HG03060 (cell line): ENCODE results near the gene RAX.

Source experiments
- ATAC-seq: cut with Tn5 transposase; IDR thresholded peaks from one replicate; pipeline ENCODE4 v1.9.1; 2021; ENCODE audit warnings: low read depth, moderate number of reproducible peaks; ENCODE audit not compliant: unreplicated experiment

Gene RAX

DNA sequence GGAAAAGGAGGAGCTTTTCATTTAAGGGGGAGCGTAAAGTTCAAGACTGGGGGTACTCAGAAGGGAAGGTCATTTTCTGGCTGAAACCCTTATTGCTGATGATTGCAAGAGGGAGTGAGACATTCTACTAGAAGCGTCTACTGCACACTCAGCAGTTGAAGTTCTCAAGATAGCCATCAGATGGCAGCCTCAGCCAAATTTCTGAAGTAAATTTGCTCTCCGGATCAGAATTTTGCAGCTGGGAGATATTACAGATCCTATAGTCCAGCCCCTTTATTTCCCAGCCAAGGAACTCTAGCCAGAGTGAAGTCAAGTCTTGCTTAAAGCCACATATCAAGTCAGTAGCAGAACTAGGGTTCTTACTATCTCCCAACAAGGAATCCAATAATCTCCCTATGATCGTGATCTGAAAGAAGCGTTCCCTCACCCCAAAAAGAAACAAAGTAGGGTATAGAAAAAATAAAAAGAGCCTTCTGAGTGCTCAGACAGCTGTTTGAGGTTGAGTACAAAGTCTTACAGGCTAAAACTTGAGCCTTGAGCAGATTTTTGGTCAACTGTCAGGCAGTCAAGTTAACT, 24.0 kb downstream of the RAX start:
- no peak for ATAC-seq

DNA sequence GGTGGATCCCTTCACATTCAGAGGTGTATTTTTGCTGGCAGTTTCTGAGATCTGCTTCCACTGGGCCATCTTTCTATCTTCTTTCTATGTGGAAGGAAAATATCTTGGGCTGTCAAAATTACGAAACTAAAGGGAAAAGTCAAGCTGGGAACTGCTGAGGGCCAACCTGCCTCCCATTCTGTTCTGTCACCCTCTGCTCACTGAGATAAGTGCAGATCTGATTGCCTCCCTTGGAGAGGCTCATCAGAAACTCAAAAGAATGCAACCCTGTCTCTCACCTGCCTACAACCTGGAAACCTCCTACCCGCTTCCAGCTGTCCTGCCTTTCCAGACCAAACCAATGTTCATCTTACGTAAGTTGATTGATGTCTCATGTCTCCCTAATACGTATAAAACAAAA, 26.5 kb downstream of the RAX start:
- ATAC-seq, result no peak

DNA sequence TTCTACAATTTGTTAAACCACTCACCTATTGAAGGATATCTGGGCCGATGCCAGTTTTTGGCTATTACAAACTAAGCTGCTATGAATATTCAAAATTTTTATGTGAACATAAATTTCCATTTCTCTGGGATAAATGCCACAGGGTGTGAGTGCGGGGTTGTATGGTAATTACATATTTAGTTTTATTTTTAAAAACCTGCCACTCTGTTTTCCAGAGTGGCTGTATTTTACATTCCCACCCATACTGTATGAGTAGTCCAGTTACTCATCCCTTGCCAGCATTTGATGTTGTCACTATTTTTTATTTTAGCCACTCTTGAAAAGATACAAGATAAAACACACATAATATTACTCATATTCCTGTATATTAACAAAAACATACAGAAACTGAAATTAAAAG, 30.3 kb downstream of the RAX start:
- no peak for ATAC-seq

DNA sequence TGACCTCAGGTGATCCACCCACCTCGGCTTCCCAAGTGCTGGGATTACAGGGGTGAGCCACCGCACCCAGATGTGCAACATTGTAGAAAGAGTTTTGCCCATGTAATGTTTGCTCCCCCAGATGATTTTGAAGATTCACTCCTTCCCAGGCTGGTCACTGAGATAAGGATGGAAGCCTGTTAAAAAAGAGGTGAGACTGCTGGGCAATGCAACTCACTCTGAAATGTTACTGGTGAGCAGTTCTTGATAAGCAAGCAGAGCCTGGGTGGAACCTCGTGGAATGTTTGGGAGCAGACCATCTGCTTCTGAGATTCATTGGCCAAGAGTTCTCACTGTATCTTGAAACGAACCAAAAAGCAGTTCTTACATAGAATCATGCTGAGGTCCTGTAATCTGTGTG, 33.6 kb downstream of the RAX start:
- ATAC-seq, result no peak

DNA sequence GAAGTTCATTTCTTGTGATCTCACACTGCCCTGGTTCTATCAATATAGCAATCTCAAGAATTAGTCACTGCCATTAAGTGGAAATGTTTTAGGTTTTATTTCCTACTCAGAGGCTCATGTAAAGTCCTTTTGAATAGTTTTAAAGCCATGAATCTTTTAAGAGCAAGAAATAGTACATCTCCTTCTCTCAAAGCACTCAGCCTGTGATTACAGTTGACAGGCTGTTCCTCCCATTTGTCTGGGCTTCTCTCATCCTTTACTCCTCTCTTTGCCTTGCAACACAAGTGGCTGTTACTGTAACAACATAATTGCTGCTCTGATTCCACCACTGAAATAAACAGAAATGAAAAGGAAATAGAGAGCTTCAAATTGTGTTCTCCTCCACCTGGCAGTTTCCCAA, 34.9 kb downstream of the RAX start:
- ATAC-seq, result no peak

DNA sequence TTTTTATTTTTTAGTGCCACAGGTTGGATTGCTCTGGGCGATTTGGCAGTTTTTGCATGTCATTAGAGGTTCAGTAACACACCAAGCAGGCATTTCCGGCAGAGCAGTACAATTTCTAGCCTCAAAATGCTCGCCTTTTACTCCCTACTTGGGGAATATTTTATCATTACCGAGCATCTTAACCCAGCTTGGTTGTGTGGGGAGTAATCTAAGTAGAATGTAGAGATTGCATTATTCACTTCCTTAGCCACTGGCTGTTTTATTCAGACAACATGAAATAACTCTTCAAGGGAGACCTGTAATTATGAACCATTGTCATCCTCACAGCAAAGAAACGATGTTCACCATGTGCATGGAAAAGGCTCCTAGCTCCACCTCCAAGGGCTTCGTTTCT, 40.2 kb downstream of the RAX start:
- ATAC-seq, result no peak

DNA sequence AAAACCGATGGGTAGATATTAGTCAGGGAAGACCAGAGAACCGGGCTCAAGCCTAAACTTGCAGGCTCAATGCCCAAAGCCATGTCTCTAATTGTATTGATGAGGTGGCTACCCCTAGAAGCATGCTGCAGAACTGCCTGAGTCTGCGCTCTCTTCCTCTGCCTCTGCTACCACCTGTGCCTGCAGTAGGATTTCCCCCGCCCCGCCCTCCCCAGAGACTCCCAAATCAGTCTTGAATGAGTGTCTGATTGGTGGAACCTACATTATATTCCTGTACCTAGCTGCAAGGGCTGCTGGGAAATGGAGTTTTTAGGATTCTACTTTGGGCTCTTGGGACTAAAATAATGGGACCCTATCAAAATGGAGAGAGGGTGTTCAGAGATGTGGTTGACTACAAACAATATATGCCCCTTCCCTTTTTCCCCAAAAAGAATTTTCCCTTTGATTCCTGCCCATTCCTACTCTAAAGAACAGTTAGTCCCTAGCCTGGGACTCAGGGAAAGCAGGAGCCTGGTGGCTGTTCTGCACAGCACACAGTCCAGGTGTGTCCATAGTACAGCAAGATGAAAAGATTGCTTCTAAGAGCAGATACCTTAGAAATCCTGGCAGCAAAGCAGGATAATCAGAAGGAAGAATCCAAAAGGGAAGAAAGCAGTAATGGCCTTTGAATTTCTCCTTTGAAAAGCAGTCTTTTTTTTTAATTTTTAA, 40.8 kb downstream of the RAX start:
- ATAC-seq, result no peak

DNA sequence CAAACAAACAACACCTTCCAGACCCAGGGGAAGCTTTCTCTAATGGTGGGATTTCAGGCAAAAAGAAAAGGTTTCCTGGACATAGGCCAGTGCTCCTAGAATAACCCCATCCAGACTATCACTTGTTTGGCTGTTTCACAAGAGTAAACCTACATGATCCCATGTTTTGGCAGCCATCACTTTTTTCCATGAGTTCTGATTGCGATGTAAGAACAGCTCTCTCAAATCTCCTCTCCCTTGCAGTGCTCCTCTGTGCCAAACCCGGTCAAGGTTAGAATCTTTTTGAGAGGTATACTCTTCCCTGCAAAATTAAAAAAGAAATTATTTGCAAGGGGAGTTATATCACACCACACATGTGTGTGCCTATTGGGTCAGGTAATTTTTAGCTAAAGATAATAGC, 41.4 kb downstream of the RAX start:
- no peak for ATAC-seq

DNA sequence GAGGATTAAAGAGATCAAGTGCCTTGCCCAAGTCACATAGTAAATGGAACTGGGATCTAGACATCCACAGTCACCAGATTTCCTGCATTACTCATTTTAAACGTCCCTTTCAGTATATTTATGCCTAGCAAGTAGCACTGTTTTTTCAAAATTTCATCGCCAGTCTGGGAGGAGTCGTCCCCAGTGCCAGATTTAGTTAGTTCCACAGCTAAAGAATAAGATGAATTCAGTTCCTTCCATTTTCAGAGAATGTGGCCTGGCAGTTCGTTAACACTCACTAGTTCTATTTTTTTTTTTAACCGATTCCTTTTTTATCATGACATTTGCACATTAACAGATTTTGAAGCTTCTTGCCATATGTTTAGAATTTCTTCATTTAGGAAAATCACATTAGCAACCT, 42.1 kb downstream of the RAX start:
- ATAC-seq, result no peak

DNA sequence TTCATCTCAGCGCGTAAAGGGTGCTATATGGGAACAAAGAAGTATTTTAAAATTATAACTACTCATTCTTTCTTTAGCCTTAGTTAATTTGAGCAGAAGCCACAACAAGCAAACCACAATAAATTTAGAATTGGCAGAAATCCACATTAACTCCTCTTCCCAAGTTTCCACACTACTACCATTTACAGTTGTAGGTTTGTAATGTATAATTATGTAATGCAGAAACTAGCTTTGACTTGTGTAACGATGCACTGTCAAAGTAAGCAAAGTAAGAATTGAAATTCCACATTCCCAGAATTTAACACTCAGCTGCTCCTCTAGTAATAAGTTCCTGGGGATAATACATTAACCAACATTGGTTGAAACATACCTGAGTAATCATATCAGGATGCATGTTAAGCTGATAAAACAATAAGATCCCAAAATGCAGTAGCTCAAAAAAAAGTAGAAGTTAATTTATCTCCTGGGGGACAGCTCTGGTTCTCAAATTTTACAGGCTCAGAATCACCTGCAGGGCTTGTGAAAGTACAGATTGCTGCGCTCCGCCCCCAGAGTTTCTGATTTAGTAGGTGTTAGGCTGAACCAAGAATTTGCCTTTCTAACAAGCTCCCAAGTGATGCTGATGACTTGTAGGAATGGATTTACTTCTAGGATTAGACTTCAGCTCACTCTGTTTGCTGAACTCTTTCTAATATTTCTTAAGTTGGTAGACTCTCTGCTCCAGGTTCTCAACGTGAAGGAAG, 43.4 kb downstream of the RAX start:
- ATAC-seq, result no peak

DNA sequence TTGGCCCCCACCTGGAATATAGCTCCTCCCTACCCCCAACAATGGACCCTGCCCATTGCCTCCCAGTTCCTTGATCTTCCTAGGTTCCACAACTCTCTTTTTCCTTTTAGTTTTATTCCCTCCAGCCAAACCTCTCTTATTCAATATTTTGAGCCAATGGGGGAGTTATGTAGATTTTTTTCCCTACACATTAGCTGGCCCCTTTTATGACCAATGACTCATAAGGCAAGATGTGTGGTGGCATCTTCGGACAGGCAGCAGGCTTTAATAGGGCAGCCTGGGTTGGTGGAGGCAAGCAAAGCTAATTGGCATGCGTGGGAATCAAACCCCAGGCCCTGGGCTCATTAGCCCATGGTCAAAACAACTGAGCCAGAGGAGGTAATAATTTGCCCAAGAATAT, 44.1 kb downstream of the RAX start:
- ATAC-seq, result no peak

DNA sequence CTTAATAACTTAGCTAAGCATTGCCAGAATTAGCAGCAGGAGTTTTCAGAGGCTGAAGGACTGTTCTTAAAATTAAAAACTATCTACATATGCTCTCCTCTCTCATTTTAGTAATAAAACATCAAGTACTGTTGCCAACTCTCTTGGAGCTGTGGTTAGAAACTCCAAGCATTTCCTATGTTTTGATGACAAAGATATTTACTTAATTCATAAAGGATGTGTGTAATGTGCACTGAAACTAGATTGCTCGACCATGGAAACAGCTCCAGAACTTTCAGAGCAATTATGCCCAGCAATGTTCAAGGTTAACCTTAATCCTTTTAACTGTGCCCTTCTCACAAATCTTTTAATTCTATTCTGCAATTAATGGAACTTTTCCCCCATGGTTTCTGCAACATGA, 44.9 kb downstream of the RAX start:
- ATAC-seq, result no peak

DNA sequence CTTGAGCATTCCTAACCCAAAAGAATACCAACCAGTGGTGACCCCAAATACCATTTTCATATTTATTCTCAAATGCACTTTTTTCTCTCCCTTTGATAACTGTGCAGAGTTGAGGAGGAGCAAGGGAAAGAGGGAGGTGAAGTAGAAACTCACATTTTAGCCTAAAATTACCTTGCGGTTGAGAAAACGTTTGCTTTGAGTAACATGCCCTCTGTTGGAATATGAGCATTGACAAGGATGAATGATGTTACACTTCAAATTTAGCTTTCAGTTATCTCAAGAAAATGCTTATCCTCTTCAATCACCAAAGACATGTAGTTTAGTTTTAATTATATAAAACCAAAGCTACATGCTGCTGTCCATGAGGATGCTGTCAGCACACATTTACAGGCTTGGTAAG, 50.9 kb downstream of the RAX start:
- ATAC-seq, result no peak

DNA sequence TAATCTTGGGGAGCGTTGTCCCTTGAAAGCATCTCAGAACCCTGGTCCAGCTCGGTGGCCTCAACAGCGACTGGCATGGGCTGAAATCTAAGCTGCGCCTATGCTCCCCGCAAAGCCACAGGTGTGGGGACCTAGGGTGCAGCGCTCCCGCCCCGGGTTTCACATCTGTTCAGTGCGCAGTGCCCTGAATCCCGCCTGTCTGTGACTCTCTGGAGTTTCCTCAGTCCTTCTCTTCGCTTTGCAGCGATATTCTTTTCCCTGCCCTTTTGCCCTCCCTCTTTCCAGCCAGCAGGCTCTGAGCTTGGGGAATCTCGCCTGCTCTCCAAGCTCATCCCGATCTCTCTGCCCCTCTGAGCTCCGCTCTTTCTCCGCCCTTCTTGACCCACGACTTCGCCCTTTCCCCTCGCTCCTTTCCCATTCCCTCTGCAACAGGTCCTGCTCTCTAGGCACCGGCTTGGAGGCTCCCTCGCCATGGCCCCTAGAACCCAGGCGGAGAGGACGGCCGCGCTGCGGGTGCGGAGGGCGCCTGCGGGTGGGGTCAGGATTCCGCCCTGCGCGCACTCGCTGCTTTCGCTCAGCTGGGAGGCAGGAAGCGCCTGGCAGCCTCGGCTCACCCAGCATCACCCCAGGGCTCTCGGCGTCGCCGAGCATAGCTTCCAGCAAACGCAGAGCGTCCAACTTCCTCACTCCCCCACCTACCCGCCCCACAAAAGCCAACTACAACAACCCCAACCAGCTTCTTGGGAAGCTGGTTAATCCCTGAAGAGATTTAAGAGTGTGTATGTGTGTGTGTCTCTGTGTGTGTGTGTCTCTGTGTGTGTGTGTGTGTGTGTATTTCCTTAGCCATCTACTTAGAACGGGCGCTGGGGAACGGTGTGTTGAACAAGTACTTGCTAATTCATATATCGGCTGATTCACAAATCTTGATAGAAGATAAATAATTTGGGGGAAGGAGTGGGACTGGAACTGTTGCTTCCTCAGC, 52.2 kb downstream of the RAX start:
- ATAC-seq, result no peak

DNA sequence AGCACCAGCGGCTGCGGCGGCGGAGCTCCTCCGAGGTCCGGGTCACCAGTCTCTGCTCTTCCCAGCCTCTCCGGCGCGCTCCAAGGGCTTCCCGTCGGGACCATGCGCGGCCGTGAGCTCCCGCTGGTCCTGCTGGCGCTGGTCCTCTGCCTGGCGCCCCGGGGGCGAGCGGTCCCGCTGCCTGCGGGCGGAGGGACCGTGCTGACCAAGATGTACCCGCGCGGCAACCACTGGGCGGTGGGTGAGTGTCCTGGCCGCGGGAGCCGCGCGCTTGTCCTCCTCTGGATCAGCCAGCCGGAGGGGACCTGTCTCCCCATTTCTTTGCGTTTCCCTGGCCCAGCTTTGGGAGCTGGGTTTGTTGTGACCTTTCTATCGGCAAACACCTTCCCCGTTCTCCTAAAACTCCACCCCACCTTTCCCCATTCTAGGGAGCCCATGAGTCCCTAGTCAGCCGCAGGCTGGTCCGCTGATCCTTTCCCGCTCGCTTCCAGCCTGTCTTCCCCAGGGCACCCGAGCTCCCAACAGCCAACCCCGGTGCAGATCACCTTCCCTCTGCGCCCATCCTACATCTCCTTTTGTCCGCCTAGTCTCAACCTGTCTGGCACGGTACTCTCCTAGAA, 53.0 kb downstream of the RAX start:
- no peak for ATAC-seq

DNA sequence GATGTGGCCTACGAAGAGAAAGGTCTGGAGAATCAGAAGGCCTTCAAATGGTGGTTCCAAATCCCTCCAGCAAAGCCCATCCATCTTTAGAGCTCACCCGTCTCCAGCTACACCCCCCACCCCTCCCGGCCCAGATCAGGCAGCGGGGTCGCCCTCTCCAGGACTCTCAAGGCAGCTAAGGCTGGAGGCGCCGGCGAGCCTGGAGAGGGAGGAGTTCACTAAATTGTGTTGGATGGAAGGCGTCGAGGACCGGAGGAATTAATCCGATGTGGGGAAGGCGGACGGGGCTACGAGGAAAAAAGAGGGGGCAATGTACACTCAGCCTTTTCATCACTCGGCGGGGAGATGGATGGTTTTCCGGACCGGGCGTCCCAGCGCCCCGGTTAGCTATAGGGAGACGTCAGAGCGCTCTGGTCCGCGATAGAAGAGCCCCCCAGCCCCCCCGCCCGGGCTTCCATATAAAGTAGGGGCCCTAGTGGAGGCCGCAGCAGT, 53.5 kb downstream of the RAX start, which contains the start of gene GRP:
GRP (plus strand) TSS at position 487 of the 492 bp plus-strand sequence. CDS start 108 bp downstream, outside the sequence.
- no peak for ATAC-seq

DNA sequence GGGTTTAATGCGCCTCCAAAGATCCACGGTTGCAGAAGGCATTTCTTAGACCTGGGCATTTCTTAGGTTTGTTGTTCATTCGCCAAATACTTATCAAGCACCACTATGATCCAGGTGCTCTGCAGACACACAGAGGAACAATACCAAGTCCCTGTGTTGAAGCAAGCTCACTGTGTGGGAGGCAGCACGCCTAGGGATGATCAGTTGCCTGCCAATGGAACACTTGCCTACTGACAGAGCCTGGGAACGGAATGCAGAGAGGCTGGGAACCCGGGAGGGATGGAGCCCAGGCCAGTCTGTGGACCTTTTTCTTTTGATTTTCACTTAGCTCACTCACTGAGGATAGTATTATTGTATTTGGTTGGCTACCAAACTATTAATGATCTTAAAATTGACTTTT, 55.2 kb downstream of the RAX start:
- no peak for ATAC-seq
